Natural killer cell treated with Interleukin-12 subunit alpha and Interleukin-12 subunit beta and Interleukin-15 and Interleukin-18, amount 100 ng/mL, for 72 hours (primary cell): ENCODE data around the gene SLTM. TPM values are rescaled to one million over a fixed set of nuclear protein-coding genes. Genes with fewer than 3 reads are reported as not detected.
"Not testable (repeated sequence)": the region's sequence is repeated elsewhere in the genome, so short reads cannot be mapped to it uniquely, and the experiment has no call there.

Experiments
- ATAC-seq, 2 donors: fragments of 150-1000 bp; cut with Tn5 transposase in 1 of 2; sonication (Bioruptor Pico), chemical (Tn5 transposase) in 1 of 2; 2 replicates each; pipeline ENCODE4 v1.10.0; 2021
- DNase-seq: peaks from one replicate; pipeline ENCODE4 v3.0.0; 2022; ENCODE audit warnings: low spot score
- H3K27ac Mint-ChIP-seq, 2 donors: 1 replicate in 1 of 2; 2 replicates in 1 of 2; pipeline ENCODE4 v1.8.0; 2022; ENCODE audit warnings: mixed read lengths in 2 of 2, mild to moderate bottlenecking in 1 of 2, moderate library complexity in 1 of 2
- H3K27me3 Mint-ChIP-seq, 2 donors: 1 replicate in 1 of 2; 2 replicates in 1 of 2; pipeline ENCODE4 v1.8.0; 2022; ENCODE audit warnings: mixed read lengths in 2 of 2
- H3K36me3 Mint-ChIP-seq: one replicate; pipeline ENCODE4 v1.8.0; 2022; ENCODE audit warnings: mixed read lengths
- H3K4me1 Mint-ChIP-seq, 2 donors: 1 replicate in 1 of 2; 2 replicates in 1 of 2; pipeline ENCODE4 v1.8.0; 2022; ENCODE audit warnings: low read depth in 2 of 2, mixed read lengths in 2 of 2, mild to moderate bottlenecking in 1 of 2
- H3K4me3 Mint-ChIP-seq: one replicate; pipeline ENCODE4 v1.8.0; 2022; ENCODE audit warnings: mixed read lengths
- H3K9me3 Mint-ChIP-seq: 2 replicates; pipeline ENCODE4 v1.8.0; 2022; ENCODE audit warnings: mixed read lengths
- total RNA-seq, 2 donors: library from RNA; stranded (reverse); gene quantifications; one replicate each; pipeline ENCODE4 v1.2.3, GENCODE V29; 2022

The SLTM gene
- total RNA-seq, 2 donors from 2014 or later, result 131 to 163 TPM

DNA sequence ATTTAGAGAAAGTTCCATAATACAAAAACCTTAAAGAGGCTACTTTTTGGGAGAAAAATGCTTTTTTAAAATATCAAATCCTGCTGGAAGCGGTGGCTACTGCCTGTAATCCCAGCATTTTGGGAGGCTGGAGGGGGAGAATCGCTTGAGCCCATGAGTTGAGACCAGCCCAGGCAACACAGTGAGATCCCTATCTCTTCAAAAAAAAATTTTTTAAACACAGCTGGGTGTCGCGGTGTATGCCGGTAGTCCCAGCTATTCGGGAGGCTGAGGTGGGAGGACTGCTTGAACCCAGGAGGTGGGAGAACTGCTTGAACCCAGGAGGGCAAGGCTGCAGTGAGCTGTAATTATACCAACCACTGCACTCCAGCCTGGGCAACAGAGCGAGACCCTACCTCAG is 14.2 kb downstream of the SLTM start:
- Mint-ChIP-seq H3K4me1 (peaks cover 20% of the 10 kb centered on the region in 2 donors), H3K27me3 (no peaks in the 10 kb centered on the region), H3K27ac (no peak overlapping the region), H3K9me3 (no peaks in the 10 kb centered on the region), H3K36me3 (peaks cover 10% of the 10 kb centered on the region), H3K4me3 (no peak overlapping the region)
- no peak for DNase-seq
- no peak for ATAC-seq

DNA sequence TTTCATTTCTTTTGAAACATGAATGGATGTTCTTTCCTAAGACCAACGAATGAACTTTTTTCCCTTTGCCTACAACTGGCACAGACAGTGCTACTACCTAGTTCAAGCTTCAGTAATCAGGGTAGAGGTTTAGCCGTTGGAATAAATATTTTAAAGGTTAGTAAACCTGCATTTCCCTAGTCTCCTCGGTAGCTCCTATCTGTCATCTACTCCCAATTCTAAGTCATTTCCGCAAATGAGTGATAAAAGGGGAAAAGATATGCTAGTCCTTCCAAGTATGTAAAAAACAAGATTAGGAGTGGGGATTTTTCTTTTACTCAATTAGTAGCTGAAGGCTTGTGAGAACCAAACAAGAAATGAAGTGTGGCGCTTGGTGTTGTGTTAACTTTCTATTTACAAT is 15.2 kb downstream of the SLTM start:
- DNase-seq, result no peak
- H3K4me1 Mint-ChIP-seq, result peaks cover 15 to 19% of the 10 kb centered on the region in 2 donors
- peaks cover 17% of the 10 kb centered on the region for H3K36me3 Mint-ChIP-seq
- H3K27ac Mint-ChIP-seq, result no peak overlapping the region
- H3K9me3 Mint-ChIP-seq, result no peaks in the 10 kb centered on the region
- no peak overlapping the region for H3K4me3 Mint-ChIP-seq
- ATAC-seq, result no peak
- H3K27me3 Mint-ChIP-seq, result no peaks in the 10 kb centered on the region

DNA sequence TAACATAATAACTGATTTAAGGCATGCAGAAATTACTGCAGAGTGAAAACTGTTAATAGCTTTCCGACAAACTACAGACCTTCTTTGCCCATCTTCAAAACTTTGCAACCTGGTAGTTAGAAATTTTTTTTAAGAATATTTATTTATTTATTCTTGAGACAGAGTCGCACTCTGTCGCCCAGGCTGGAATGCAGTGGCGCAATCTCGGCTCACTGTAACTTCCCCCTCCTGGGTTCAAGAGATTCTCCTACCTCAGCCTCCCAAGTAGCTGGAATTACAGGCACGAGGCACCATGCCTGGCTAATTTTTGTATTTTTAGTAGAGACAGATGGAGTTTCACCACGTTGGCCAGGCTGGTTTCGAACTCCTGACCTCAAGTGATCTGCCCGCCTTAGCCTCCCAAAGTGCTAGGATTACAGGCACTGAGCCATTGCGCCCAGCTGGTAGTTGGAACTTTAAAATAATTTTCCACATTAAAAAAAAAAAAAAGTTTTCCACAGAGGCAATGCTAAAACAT is 15.8 kb downstream of the SLTM start:
- not testable (repeated sequence) for H3K27ac Mint-ChIP-seq, H3K9me3 Mint-ChIP-seq, H3K27me3 Mint-ChIP-seq, H3K4me3 Mint-ChIP-seq, ATAC-seq, DNase-seq
- peaks cover 17% of the 10 kb centered on the region for H3K36me3 Mint-ChIP-seq
- H3K4me1 Mint-ChIP-seq, result peaks cover 12 to 19% of the 10 kb centered on the region in 2 donors

DNA sequence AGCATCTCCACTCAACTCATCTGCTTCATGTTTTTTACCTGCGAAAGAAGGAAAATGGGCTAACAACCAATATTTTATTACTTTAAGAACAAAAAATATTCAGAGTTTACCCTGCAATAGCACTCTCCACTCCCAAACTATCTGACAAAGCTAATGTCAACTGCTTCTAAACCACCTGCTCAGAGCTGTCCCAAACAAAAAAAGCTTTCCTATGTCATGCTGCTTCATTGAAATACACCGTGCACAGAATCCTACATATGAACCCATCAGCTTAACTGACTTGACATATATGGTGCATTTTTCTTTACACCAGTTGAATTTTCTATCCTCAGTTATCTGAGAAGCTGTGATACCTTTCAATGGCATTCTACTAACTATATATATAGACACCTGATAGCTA is 16.5 kb downstream of the SLTM start:
- Mint-ChIP-seq H3K9me3 (no peaks in the 10 kb centered on the region), H3K36me3 (peaks cover 17% of the 10 kb centered on the region), H3K4me1 (peaks cover 12 to 19% of the 10 kb centered on the region in 2 donors), H3K4me3 (no peak overlapping the region), H3K27me3 (no peaks in the 10 kb centered on the region), H3K27ac (no peak overlapping the region)
- DNase-seq (no peak), ATAC-seq (no peak)

DNA sequence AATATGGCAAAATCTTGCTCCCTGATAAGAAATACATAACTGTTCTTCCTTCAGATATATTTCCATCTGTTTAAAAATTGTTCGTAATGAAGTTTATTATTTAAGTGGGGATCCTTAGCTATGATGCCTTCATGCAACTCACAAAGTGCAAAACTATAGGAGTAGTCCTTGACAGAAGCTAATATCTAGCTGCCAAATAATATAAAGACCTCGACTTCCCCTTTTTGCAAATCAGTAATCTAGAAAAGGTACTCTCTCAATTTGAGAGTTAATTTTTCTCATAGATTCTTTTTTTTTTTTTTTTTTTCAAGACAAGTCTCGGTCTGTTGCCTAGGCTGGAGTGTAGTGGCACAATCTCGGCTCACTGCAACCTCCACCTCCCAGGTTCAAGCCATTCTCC is 23.0 kb downstream of the SLTM start:
- no peaks in the 10 kb centered on the region for H3K27me3 Mint-ChIP-seq
- H3K4me3 Mint-ChIP-seq, result no peak overlapping the region
- H3K36me3 Mint-ChIP-seq, result peaks cover 31% of the 10 kb centered on the region
- H3K4me1 Mint-ChIP-seq, result peaks cover 35 to 39% of the 10 kb centered on the region in 2 donors
- no peak overlapping the region for H3K27ac Mint-ChIP-seq
- H3K9me3 Mint-ChIP-seq, result no peaks in the 10 kb centered on the region
- ATAC-seq (no peak), DNase-seq (no peak)

DNA sequence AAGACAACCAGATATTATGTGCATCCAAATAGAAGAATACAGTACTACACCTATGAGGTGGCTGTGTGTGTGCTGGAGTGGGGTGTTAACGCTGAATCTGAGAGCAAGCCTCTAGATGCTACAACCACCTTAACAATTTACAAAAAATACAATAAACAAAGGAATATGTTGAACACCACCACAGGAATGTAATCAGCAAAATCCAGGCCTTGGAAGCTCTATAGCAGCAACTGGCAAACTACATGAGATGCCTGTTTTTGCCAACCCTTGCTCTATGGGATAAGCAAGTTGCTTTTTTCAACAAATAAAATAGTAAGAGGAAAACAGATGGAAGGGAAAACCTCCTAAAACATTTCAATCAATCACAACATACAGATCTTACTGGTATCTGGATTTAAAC is 23.9 kb downstream of the SLTM start:
- Mint-ChIP-seq H3K27ac (peak overlapping the region in 1 of 2 donors; percentile 5), H3K4me3 (no peak overlapping the region), H3K27me3 (no peaks in the 10 kb centered on the region), H3K36me3 (peaks cover 27% of the 10 kb centered on the region), H3K9me3 (no peaks in the 10 kb centered on the region), H3K4me1 (peaks cover 33 to 39% of the 10 kb centered on the region in 2 donors)
- DNase-seq (no peak), ATAC-seq (no peak)

DNA sequence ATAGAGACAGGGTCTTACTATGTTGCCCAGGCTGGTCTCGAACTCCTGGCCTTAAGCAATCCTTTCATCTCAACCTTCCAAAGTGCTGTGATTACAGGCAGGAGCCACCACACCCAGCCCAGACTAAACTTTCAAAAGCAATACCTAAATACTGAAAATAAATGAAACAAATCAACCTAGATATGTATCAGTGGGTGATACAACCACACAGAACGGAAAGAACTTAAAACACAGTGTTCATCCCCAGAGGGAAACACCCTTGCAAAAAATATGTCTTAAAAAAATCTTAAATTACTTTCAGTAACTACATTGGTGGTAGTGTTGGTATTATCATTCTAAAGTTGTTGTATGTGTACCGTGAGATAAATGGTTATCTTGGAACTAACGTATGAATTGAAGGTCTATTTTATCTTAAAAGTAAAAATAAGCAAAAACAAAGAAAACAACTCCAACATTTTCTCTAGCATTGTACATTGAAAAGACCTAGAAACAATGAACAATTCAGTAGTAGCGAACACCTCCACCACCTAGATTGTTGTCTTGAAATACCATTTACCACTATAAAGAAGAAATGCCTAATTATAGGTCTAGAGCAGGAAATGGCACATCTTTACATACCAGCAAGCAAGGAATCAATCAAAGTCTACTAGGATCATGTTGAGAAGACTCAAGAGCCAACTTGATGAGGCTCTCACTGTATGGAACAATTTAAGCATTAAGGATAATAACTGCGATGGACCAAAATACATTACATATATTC is 24.7 kb downstream of the SLTM start:
- Mint-ChIP-seq H3K9me3 (no peaks in the 10 kb centered on the region), H3K36me3 (peaks cover 20% of the 10 kb centered on the region), H3K27ac (peak overlapping the region; percentile 3 to 5), H3K4me1 (peaks cover 27 to 32% of the 10 kb centered on the region in 2 donors), H3K4me3 (no peak overlapping the region), H3K27me3 (no peaks in the 10 kb centered on the region)
- ATAC-seq (no peak), DNase-seq (no peak)

DNA sequence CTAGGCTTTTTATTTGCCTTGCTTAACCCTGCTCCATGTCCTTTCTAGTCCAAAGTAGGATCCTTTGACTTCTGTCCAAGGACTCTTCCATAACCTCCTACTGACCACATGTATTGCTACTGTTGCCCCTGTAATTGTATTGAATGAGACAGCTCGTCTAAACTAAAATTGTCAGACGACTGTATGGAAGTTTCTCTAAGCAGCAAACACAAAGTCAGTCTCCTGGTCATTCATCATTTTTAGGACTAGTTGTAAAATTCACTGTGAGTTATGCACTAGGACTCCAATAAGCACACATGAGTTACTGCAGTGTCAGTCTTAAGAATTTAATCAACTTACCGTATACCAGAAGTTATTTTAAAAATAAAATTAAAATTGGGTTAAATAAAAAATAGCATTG is 32.8 kb downstream of the SLTM start:
- ATAC-seq, result no peak
- H3K36me3 Mint-ChIP-seq, result peaks cover 17% of the 10 kb centered on the region

DNA sequence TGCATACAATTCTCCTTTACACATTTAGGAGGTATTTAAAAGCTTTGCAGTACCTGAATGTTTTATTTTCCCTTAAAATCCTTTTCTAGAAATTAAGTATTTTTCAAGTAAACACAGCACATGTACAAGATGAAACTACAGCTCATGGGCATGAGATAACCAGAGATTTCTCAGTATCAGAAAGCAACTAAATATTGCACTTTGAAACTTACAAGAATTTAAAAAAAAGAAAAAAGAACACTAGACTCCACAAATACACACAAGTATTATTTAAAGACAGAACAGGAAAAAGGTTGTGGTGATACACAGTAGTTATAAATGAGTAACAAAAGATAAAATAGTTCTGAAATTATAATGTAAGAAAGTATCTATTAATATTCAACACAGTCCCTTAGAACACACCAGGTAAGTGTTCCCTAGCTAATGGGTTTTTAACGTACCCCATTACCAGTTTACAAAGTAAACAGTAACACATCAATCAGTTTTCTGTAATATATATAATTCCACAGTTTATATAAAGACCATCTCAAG is 35.3 kb downstream of the SLTM start:
- Mint-ChIP-seq H3K9me3 (no peaks in the 10 kb centered on the region), H3K4me3 (no peak overlapping the region), H3K4me1 (peaks cover 3 to 15% of the 10 kb centered on the region in 2 donors), H3K27me3 (no peaks in the 10 kb centered on the region), H3K27ac (no peak overlapping the region), H3K36me3 (peaks cover 37% of the 10 kb centered on the region)
- DNase-seq, result no peak
- ATAC-seq, result no peak

More for the DNA sequence above, 32.8 kb downstream of the SLTM start:
- Mint-ChIP-seq H3K27me3 (no peaks in the 10 kb centered on the region), H3K4me3 (no peak overlapping the region), H3K4me1 (peaks cover 3 to 11% of the 10 kb centered on the region in 2 donors), H3K27ac (no peak overlapping the region), H3K9me3 (no peaks in the 10 kb centered on the region)
- DNase-seq, result no peak

DNA sequence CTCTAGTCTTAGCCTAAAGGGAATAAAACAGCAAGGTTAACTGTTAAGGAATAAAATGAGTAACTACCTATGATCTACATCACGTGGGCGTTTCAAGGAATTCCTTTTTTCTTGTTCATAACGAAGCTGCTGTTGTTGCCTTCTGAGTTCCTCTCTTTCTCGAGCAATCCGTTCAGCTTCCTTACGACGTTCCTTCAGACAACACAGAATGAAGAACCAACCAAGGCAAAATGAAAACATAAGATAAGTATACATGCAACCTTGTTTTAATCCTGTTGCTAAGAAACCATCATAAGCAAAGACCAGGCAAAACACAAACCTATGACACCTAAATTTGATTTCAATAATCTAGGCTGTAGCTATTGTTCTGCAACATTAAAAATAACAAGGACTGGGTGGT is 44.1 kb downstream of the SLTM start:
- H3K4me1 Mint-ChIP-seq, result peaks cover 5 to 6% of the 10 kb centered on the region in 2 donors
- H3K9me3 Mint-ChIP-seq, result no peaks in the 10 kb centered on the region
- H3K36me3 Mint-ChIP-seq, result peaks cover 74% of the 10 kb centered on the region
- H3K4me3 Mint-ChIP-seq, result no peak overlapping the region
- ATAC-seq (no peak), DNase-seq (no peak)
- H3K27ac Mint-ChIP-seq, result no peak overlapping the region
- H3K27me3 Mint-ChIP-seq, result no peaks in the 10 kb centered on the region

DNA sequence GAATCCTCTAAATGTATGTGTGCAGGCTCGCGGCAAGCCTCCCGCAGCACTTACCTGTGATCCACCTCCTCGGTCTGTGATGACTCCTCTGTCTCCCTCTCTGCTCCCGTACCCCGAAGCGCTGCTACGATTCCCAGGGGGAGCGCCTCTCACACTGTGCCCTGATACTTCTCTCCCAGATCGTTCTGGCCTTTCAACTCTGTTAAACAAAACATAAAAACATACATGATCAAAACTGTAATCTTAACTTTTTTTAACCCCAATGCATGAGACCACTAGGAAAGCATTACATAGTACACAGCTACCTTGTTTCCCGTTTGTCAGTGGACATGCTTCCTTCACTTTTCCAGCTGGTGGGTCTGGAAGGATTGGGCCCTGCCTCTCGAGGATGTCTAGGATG is 46.6 kb downstream of the SLTM start:
- Mint-ChIP-seq H3K27me3 (no peaks in the 10 kb centered on the region), H3K4me3 (no peak overlapping the region), H3K4me1 (peaks cover 5 to 9% of the 10 kb centered on the region in 2 donors), H3K9me3 (no peaks in the 10 kb centered on the region), H3K27ac (no peak overlapping the region), H3K36me3 (peaks cover 59% of the 10 kb centered on the region)
- ATAC-seq (no peak), DNase-seq (no peak)

DNA sequence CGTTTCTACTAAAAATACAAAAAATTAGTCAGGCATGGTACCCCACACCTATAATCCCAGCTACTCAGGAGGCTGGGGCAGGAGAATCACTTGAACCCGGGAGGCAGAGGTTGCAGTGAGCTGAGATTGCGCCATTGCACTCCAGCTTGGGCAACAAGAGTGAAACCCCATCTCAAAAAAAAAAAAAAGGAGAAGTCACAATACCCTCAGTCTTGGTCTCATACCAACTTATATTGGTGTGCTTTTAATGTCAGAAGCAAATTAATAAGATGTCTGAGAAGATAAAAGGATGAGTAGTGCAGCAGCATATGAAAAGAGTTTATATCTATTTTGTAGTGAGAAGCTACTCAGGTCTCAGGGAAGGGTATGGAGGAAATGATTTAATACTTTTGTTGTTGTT is 49.6 kb downstream of the SLTM start:
- not testable (repeated sequence) for H3K27ac Mint-ChIP-seq, DNase-seq, H3K4me1 Mint-ChIP-seq, ATAC-seq, H3K27me3 Mint-ChIP-seq, H3K4me3 Mint-ChIP-seq, H3K9me3 Mint-ChIP-seq
- H3K36me3 Mint-ChIP-seq, result peaks cover 63% of the 10 kb centered on the region

DNA sequence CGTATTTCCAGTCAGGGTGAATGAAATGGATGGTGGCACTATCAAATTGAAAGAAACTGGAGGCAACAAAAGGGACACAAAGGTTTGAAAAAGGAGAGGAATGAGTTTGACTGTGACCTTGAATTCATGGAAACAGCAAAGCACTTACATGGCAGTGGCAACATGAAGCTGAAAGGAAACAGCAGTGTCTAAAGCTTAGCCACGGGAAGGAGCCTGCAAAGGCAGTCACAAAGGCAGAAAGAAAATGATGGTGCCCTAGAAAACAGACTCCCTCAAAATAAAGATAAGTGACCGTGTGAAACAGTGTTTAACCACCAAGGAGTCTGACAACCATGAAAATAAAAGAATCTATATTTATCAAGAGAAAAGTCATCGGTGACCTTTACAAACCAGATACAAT is 51.2 kb downstream of the SLTM start:
- DNase-seq, result no peak
- H3K4me3 Mint-ChIP-seq, result no peak overlapping the region
- H3K27ac Mint-ChIP-seq, result peak overlapping the region in 1 of 2 donors; percentile 32

DNA sequence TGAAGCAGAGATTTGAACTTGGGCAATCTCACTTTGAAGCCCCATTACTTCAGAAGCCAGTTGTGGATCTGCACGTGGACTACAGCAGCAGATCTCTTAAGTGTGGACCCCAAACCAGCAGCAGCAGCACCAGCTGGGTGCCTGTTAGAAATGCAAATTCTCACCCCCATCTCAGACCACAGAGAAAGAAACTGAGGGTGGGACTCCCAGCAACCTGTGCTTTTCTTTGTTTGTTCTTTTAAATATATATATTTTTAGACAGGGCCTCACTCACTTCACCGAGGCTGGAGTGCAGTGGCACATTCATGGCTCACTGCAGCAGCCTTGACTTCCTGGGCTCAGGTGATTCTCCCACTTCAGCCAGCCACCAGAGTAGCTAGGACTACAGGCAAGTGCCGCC is 53.2 kb downstream of the SLTM start:
- no peaks in the 10 kb centered on the region for H3K27me3 Mint-ChIP-seq
- no peak overlapping the region for H3K4me3 Mint-ChIP-seq
- no peak for DNase-seq
- H3K9me3 Mint-ChIP-seq, result no peaks in the 10 kb centered on the region
- no peak for ATAC-seq
- peaks cover 47% of the 10 kb centered on the region for H3K36me3 Mint-ChIP-seq
- H3K4me1 Mint-ChIP-seq, result peaks cover 0 to 6% of the 10 kb centered on the region in 2 donors
- H3K27ac Mint-ChIP-seq, result no peak overlapping the region

More for the DNA sequence above, 51.2 kb downstream of the SLTM start:
- ATAC-seq, result no peak
- peaks cover 0 to 9% of the 10 kb centered on the region in 2 donors for H3K4me1 Mint-ChIP-seq
- H3K9me3 Mint-ChIP-seq, result no peaks in the 10 kb centered on the region
- peaks cover 52% of the 10 kb centered on the region for H3K36me3 Mint-ChIP-seq
- H3K27me3 Mint-ChIP-seq, result no peaks in the 10 kb centered on the region
